Ovary (tissue), 3 donors: Measurements from ENCODE around the gene SLC16A10.
"Not testable (repeated sequence)": the region's sequence is repeated elsewhere in the genome, so short reads cannot be mapped to it uniquely, and the experiment has no call there.

ENCODE experiments used
- EP300 ChIP-seq: sonication (generic); formaldehyde crosslinking; IDR thresholded peaks from one replicate; pipeline ENCODE4 v1.6.1; 2017; ENCODE audit warnings: antibody characterized with exemption
- POLR2A ChIP-seq: fragments of 450-650 bp; IDR thresholded peaks from one replicate; pipeline ENCODE4 v1.6.1; 2017; ENCODE audit warnings: antibody characterized with exemption, mild to moderate bottlenecking, moderate library complexity
- TF ChIP-seq, protein P1 (sequence below), 3 donors: fragments of 450-650 bp in 2 of 3; fragments of 200-600 bp in 1 of 3; IDR thresholded peaks; one replicate each; pipeline versions ENCODE4 v1.5.1 to v1.8.0; 2016 to 2022; ENCODE audit warnings: antibody characterized with exemption in 3 of 3, mild to moderate bottlenecking in 1 of 3
- donor health status: DM: no; HTN: no; CAD: no.

- TF ChIP-seq, protein P1, sequence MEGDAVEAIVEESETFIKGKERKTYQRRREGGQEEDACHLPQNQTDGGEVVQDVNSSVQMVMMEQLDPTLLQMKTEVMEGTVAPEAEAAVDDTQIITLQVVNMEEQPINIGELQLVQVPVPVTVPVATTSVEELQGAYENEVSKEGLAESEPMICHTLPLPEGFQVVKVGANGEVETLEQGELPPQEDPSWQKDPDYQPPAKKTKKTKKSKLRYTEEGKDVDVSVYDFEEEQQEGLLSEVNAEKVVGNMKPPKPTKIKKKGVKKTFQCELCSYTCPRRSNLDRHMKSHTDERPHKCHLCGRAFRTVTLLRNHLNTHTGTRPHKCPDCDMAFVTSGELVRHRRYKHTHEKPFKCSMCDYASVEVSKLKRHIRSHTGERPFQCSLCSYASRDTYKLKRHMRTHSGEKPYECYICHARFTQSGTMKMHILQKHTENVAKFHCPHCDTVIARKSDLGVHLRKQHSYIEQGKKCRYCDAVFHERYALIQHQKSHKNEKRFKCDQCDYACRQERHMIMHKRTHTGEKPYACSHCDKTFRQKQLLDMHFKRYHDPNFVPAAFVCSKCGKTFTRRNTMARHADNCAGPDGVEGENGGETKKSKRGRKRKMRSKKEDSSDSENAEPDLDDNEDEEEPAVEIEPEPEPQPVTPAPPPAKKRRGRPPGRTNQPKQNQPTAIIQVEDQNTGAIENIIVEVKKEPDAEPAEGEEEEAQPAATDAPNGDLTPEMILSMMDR (IDR thresholded peaks at IDR 0.05): not testable (repeated sequence)
- TF ChIP-seq POLR2A, EP300: not testable (repeated sequence)
These were observed 102.4 kb downstream of the SLC16A10 start for GRCh38 chr6:111189666-111190210.
